Spleen (tissue), 11 donors: ENCODE results near the gene SINHCAF. TPM values are rescaled to one million over a fixed set of nuclear protein-coding genes. Genes with fewer than 3 reads are reported as not detected.

ENCODE experiments used
- DNase-seq: peaks from one replicate; pipeline ENCODE4 v3.0.0-alpha.2; 2020
- H3K27ac ChIP-seq, 8 donors: fragments of 200-600 bp; sonication (generic) in 7 of 8; 1 replicate in 4 of 8; 2 replicates in 4 of 8; pipeline versions ENCODE4 v1.5.0 to v1.8.0; 2016 to 2021; ENCODE audit warnings: inconsistent platforms in 4 of 8, mild to moderate bottlenecking in 4 of 8, moderate library complexity in 1 of 8
- H3K27me3 ChIP-seq, 7 donors: fragments of 200-600 bp; sonication (generic) in 6 of 7; replicated peaks in 1 of 7; 1 replicate in 4 of 7; 2 replicates in 3 of 7; pipeline versions ENCODE4 v1.5.0 to v1.8.0; 2016 to 2021; ENCODE audit warnings: inconsistent platforms in 3 of 7, mild to moderate bottlenecking in 1 of 7
- H3K36me3 ChIP-seq, 6 donors: fragments of 200-600 bp; sonication (generic) in 5 of 6; 1 replicate in 4 of 6; 2 replicates in 2 of 6; pipeline versions ENCODE4 v1.5.0 to v1.8.0; 2016 to 2021; ENCODE audit warnings: inconsistent platforms in 2 of 6
- H3K4me1 ChIP-seq, 6 donors: fragments of 200-600 bp; sonication (generic) in 5 of 6; 1 replicate in 3 of 6; 2 replicates in 3 of 6; pipeline versions ENCODE4 v1.5.0 to v1.8.0; 2016 to 2021; ENCODE audit warnings: inconsistent platforms in 3 of 6
- H3K4me3 ChIP-seq, 8 donors: fragments of 200-600 bp; sonication (generic) in 7 of 8; 1 replicate in 4 of 8; 2 replicates in 4 of 8; pipeline versions ENCODE4 v1.5.0 to v1.8.0; 2016 to 2021; ENCODE audit warnings: inconsistent platforms in 4 of 8, mild to moderate bottlenecking in 4 of 8, moderate library complexity in 2 of 8
- H3K9me3 ChIP-seq, 8 donors: fragments of 200-600 bp; sonication (generic) in 7 of 8; 1 replicate in 4 of 8; 2 replicates in 4 of 8; pipeline versions ENCODE4 v1.5.0 to v1.8.0; 2016 to 2021; ENCODE audit warnings: inconsistent platforms in 4 of 8
- CTCF ChIP-seq, 11 experiments: fragments of 200-600 bp in 7 of 11; fragments of 450-650 bp in 4 of 11; sonication (generic) in 4 of 11; IDR thresholded peaks in 8 of 11; conservative IDR thresholded peaks in 3 of 11; 1 replicate in 7 of 11; 2 replicates in 4 of 11; pipeline versions ENCODE4 v1.4.0 to v1.8.0; 2016 to 2021; ENCODE audit warnings: antibody characterized with exemption in 11 of 11, inconsistent platforms in 4 of 11, mild to moderate bottlenecking in 1 of 11
- POLR2A ChIP-seq, 3 donors: fragments of 450-650 bp; IDR thresholded peaks; one replicate each; pipeline ENCODE4 v1.5.1; 2017; ENCODE audit warnings: antibody characterized with exemption in 3 of 3, mild to moderate bottlenecking in 1 of 3
- POLR2AphosphoS5 ChIP-seq, 3 donors: sonication (generic); formaldehyde crosslinking; IDR thresholded peaks; one replicate each; pipeline ENCODE4 v1.5.1; 2017; ENCODE audit warnings: antibody characterized with exemption in 3 of 3
- WGBS, 5 donors: extraction: QIAGEN DNeasy Blood & Tissue Kit in 3 of 5; methylation state at CpG; one replicate each; pipeline versions ENCODE4 v1.1.5 to v1.1.7; 2013 to 2018; 5-methylcytosine and 5-hydroxymethylcytosine counted together
- intact Hi-C: fragments of 100-400 bp; cut with DNase I; formaldehyde crosslinking; loops from one replicate; pipeline ENCODE4 v1.15.0; 2023; ENCODE audit warnings: low total_unique reads
- polyA plus RNA-seq, 3 donors: library from polyadenylated mRNA; stranded (reverse); fragments of 200-250 nt; gene quantifications; one replicate each; pipeline ENCODE4 v1.2.1, GENCODE V29; 2013
- total RNA-seq, 7 donors: library from RNA; depleted of rRNA in 3 of 7; stranded (reverse); fragments of >200 nt in 3 of 7; fragmentation: NEBNext Ultra II Directional in 4 of 7; extraction: Animal tissue kit (Norgen Biotek cat#: 25700) in 4 of 7; gene quantifications; one replicate each; pipeline versions ENCODE4 v1.1.0 to v1.2.1, GENCODE V29; 2016 to 2021
- donor health status: healthy with polysubstance abuse.
- donor health status: DM: no; HTN: no; CAD: no; lungs with moderate emphysema.
- donor health status: DM: no; HTN: no; CAD: no.
- donor health status: Bipolar disorder and iron deficiency.
- donor health status: healthy.
- donor health status: DM: no; HTN: no; CAD: no.
- donor health status: DM: yes; HTN: yes; CAD: no.

SINHCAF gene
- total and polyA plus RNA-seq, 10 donors = 28.4 to 121 (median 55.9) TPM

DNA sequence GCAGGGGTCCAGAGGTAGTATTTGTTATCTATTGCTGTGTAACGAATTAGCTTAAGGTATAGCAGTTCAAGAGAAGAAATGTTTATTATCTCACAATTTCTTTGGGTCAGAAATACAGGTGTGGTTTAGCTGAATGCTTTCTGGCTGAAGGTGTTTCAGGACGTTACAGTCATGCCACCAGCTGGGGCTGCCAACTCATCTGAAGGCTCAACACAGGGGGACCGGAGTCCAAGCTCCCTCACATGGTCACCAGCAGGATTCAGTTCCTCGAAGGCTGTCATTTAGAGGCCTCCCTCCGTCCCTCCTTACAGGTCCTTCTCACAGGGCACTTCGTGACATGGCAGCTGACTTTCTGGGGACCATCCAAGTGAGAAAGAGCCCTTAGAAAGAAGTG is 37.5 kb upstream of the SINHCAF start:
- Histone ChIP-seq H3K27me3 (no peaks in the 10 kb centered on the region), H3K27ac (peak overlapping the region in 3 of 8 donors; percentile 23 to 65 (median 46)), H3K9me3 (no peaks in the 10 kb centered on the region), H3K36me3 (no peaks in the 10 kb centered on the region), H3K4me3 (no peak overlapping the region), H3K4me1 (peaks cover 0 to 19% (median 15%) of the 10 kb centered on the region in 6 donors)
- no peak for TF ChIP-seq POLR2A (IDR thresholded peaks at IDR 0.05)
- no peak for TF ChIP-seq POLR2AphosphoS5 (IDR thresholded peaks at IDR 0.05)
- no peak for TF ChIP-seq CTCF (IDR thresholded peaks at IDR 0.05 in 8 of 11, conservative IDR thresholded peaks at IDR 0.05 in 3 of 11)
- intact Hi-C loops = no loop called here
- peak; percentile 46 for DNase-seq
- WGBS, 5 donors = 52 to 67% (median 60%) methylated on average over 6 of the region's 6 CpGs

- peak; percentile 68 for DNase-seq
- Histone ChIP-seq H3K27me3 (no peaks in the 10 kb centered on the region), H3K36me3 (no peaks in the 10 kb centered on the region), H3K4me1 (peaks cover 0 to 19% (median 15%) of the 10 kb centered on the region in 6 donors), H3K27ac (peak overlapping the region in 4 of 8 donors; percentile 23 to 65 (median 36)), H3K4me3 (peak overlapping the region in 1 of 8 donors; percentile 27), H3K9me3 (no peaks in the 10 kb centered on the region)
- intact Hi-C loops = no loop called here
- 16 to 32% (median 22%) methylated on average over 5 to 6 of the region's 6 CpGs for WGBS, 5 donors
- peak in 1 of 3 donors; percentile 20 for TF ChIP-seq POLR2AphosphoS5 (IDR thresholded peaks at IDR 0.05)
- TF ChIP-seq CTCF (IDR thresholded peaks at IDR 0.05 in 8 of 11, conservative IDR thresholded peaks at IDR 0.05 in 3 of 11) = peak in 3 of 11 experiments; percentile 16 to 19 (median 18)
- TF ChIP-seq POLR2A (IDR thresholded peaks at IDR 0.05) = no peak
Observed at GRCh38 chr12:31362759-31363415, 36.9 kb upstream of the SINHCAF start.

DNA sequence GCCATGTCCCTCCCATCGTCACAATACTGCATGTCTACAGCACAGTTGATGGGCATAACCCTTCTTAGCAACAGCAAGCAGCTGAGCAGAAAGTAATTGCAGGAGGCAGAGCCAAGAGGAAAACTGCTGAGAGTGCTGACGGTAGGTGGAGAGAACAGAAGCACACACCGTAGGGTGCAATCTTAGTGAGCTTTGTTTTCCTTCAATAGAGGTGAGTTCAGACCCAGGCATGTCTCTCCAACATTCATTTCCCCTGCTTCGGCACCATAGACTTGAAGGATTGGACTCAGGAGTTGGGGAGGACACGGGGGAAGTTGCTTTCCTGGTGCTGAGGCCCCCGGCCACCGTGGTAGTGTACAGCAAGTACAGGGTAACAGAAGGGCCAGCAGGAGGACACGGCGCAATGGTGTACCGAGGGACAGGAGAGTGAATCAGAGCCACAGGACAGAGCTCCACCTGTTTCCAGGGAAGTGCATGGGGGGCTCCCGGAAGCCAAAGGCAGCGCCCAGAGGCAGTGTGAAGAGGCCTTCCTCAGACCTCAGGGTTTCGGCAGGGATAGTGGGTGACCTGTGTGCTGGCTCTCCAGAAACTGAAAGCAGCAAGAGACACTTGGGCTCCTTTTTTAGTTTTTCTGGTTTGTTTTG is 36.3 kb upstream of the SINHCAF start:
- Histone ChIP-seq H3K4me1 (peaks cover 0 to 19% (median 15%) of the 10 kb centered on the region in 6 donors), H3K9me3 (no peaks in the 10 kb centered on the region), H3K27ac (peak overlapping the region in 4 of 8 donors; percentile 23 to 65 (median 36)), H3K27me3 (no peaks in the 10 kb centered on the region), H3K4me3 (peak overlapping the region in 1 of 8 donors; percentile 27), H3K36me3 (no peaks in the 10 kb centered on the region)
- WGBS, 5 donors = 42 to 69% (median 59%) methylated on average over 13 of the region's 13 CpGs
- TF ChIP-seq CTCF (IDR thresholded peaks at IDR 0.05 in 8 of 11, conservative IDR thresholded peaks at IDR 0.05 in 3 of 11) (no peak), POLR2A (IDR thresholded peaks at IDR 0.05) (no peak), POLR2AphosphoS5 (IDR thresholded peaks at IDR 0.05) (no peak)
- DNase-seq = peak; percentile 71
- intact Hi-C loops = no loop called here

GRCh38 chr12:31361730-31362114 is 35.8 kb upstream of the SINHCAF start:
- Histone ChIP-seq H3K27me3 (no peaks in the 10 kb centered on the region), H3K9me3 (no peaks in the 10 kb centered on the region), H3K4me3 (no peak overlapping the region), H3K4me1 (peaks cover 0 to 19% (median 15%) of the 10 kb centered on the region in 6 donors), H3K27ac (no peak overlapping the region), H3K36me3 (no peaks in the 10 kb centered on the region)
- 93 to 98% (median 94%) methylated on average over 14 of the region's 14 CpGs for WGBS, 5 donors
- TF ChIP-seq POLR2A (IDR thresholded peaks at IDR 0.05) = no peak
- TF ChIP-seq CTCF (IDR thresholded peaks at IDR 0.05 in 8 of 11, conservative IDR thresholded peaks at IDR 0.05 in 3 of 11) = no peak
- no peak for TF ChIP-seq POLR2AphosphoS5 (IDR thresholded peaks at IDR 0.05)
- intact Hi-C loops = no loop called here
- no peak for DNase-seq
